T follicular helper cell (primary cell): ENCODE measurements around the gene TARS3.
"Not testable (repeated sequence)": the region's sequence is repeated elsewhere in the genome, so short reads cannot be mapped to it uniquely, and the experiment has no call there.

Experiments
- DNase-seq: peaks from one replicate; pipeline ENCODE4 v3.0.0-alpha.2; 2020; ENCODE audit warnings: low read depth

The TARS3 gene

GRCh38 chr15:101654624-101655337 lies 69.5 kb downstream of the TARS3 start:
- not testable (repeated sequence) for DNase-seq

- no peak for DNase-seq
Observed at GRCh38 chr15:101654171-101654570, 70.1 kb downstream of the TARS3 start.

GRCh38 chr15:101652786-101653430 lies 71.4 kb downstream of the TARS3 start:
- no peak for DNase-seq

- peak; percentile 93 for DNase-seq
Observed at GRCh38 chr15:101652098-101652785, 72.0 kb downstream of the TARS3 start, which contains the start of gene TM2D3. Gene TM2D3 (minus strand): TSS chr15:101652381. CDS start chr15:101652361, 20 bp downstream.

- no peak for DNase-seq
Observed at GRCh38 chr15:101651554-101652097, 72.6 kb downstream of the TARS3 start.

GRCh38 chr15:101650145-101650544 lies 74.1 kb downstream of the TARS3 start:
- DNase-seq, result no peak

GRCh38 chr15:101648356-101648755 lies 75.9 kb downstream of the TARS3 start:
- no peak for DNase-seq

GRCh38 chr15:101647251-101647650 lies 77.0 kb downstream of the TARS3 start:
- no peak for DNase-seq

- no peak for DNase-seq
Observed at GRCh38 chr15:101646672-101647071, 77.6 kb downstream of the TARS3 start.

- DNase-seq, result no peak
Observed at GRCh38 chr15:101642361-101642760, 81.9 kb downstream of the TARS3 start.

- no peak for DNase-seq
Observed at GRCh38 chr15:101641894-101642293, 82.4 kb downstream of the TARS3 start.

- DNase-seq, result peak; percentile 71
Observed at GRCh38 chr15:101641129-101641764, 83.0 kb downstream of the TARS3 start.

- DNase-seq, result no peak
Observed at GRCh38 chr15:101639667-101640066, 84.6 kb downstream of the TARS3 start.

- no peak for DNase-seq
Observed at GRCh38 chr15:101637919-101638318, 86.4 kb downstream of the TARS3 start.

- DNase-seq, result no peak
Observed at GRCh38 chr15:101637516-101637915, 86.8 kb downstream of the TARS3 start.

- DNase-seq, result no peak
Observed at GRCh38 chr15:101637038-101637437, 87.2 kb downstream of the TARS3 start.

GRCh38 chr15:101635944-101636727 lies 88.1 kb downstream of the TARS3 start:
- no peak for DNase-seq

GRCh38 chr15:101633356-101633755 lies 90.9 kb downstream of the TARS3 start:
- no peak for DNase-seq

- DNase-seq, result not testable (repeated sequence)
Observed at GRCh38 chr15:101626729-101627128, 97.5 kb downstream of the TARS3 start.

GRCh38 chr15:101625980-101626379 lies 98.3 kb downstream of the TARS3 start:
- no peak for DNase-seq

GRCh38 chr15:101625184-101625583 lies 99.1 kb downstream of the TARS3 start:
- DNase-seq, result no peak
